ENCODE data around the gene PERCC1.

The PERCC1 gene

GRCh38 chr16:1446296-1447080 is 15.6 kb downstream of the PERCC1 start:
- CTCF ChIA-PET: interaction anchor here (1.4 kb wide), 1 partner anchor 13 kb away, joined by 3 read pairs; no protein-coding TSS in a partner anchor
- no peak for DNase-seq (ENCODE audit: extremely low spot score)
- POLR2A ChIA-PET: no interaction called here
- TF ChIP-seq CTCF (IDR thresholded peaks at IDR 0.05; ENCODE audit: control extremely low read depth, extremely low read depth, low read depth, missing control alignments): no peak

DNA sequence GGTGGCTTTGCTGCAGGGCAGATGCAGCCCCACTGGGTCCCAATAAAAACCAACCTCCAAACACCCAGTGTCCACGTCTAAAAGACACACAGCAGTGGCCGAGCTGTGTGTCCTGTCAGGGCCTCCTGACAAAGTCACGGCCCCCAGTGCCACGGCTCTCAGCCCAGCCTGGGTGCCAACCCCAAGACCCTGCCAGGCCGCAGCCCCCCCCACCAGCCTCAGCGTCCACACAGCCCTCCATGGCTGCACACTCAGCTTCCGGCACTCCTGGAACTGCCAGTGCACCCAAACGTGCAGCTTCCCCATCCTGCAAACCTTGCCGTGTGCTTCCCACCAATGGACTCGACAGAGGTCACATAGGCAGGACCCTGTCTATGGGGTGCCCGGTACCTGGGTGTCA is 17.1 kb downstream of the PERCC1 start:
- no peak for TF ChIP-seq CTCF (IDR thresholded peaks at IDR 0.05; ENCODE audit: control extremely low read depth, extremely low read depth, low read depth, missing control alignments)
- POLR2A ChIA-PET: no interaction called here
- CTCF ChIA-PET: no interaction called here
- no peak for DNase-seq (ENCODE audit: extremely low spot score)

DNA sequence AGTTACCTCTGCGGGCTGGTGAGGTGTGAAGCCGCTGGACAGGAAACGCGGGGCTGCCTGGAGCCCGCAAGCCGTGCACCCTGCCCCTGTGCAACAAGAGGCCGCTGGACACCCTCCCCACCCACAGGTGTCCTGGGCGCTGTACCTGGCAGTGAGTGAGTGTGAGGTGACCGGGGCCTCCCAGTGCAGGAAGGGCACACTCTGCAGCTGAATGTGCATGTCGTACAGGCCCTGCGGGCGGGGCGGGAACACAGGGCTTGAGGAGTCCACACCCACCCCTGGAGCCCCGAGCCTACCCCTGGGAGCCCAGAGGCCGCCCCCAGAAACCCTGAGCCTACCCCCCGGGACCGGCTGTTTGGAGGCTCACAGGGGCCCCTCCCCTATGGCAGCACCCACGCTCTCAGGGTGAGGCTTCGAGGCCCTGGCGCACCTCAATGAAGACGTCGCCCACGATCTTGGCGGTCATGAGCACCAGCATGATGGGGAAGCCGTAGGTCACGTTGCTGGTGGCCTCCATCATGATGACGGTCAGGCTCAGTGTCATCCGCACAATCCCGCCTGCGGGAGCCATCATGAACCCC is 17.7 kb downstream of the PERCC1 start:
- TF ChIP-seq CTCF (IDR thresholded peaks at IDR 0.05; ENCODE audit: control extremely low read depth, extremely low read depth, low read depth, missing control alignments): no peak
- no peak for DNase-seq (ENCODE audit: extremely low spot score)
- POLR2A ChIA-PET: no interaction called here
- CTCF ChIA-PET: no interaction called here

DNA sequence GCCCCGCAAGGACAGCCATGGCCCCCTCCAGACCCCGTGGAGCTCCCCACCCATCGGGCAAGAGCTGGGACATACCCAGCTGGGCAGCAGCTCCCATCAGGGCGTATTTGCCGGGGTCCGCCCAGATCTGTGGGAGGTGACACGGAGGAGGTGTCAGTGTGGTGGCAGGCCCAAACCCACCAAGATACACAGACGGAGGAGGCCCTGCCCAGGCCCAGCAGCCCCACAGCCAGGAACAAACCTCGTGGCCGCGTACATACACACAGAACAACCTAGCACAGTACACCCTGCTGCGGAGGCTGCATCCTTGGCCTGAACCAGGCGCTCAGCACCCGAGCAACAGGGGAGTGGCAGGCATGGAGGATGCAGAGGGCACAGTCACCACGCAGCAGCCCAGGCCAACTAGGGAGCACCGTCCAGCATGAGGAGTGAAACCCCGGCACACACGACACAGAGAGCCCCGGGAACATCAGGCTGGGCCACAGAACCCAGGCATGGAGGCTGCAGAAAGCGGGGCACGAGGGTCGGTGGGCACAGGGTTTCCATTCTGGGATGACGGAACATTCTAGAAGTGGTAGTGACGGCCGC is 18.4 kb downstream of the PERCC1 start:
- TF ChIP-seq CTCF (IDR thresholded peaks at IDR 0.05; ENCODE audit: control extremely low read depth, extremely low read depth, low read depth, missing control alignments): no peak
- POLR2A ChIA-PET: no interaction called here
- CTCF ChIA-PET: no interaction called here
- no peak for DNase-seq (ENCODE audit: extremely low spot score)

DNA sequence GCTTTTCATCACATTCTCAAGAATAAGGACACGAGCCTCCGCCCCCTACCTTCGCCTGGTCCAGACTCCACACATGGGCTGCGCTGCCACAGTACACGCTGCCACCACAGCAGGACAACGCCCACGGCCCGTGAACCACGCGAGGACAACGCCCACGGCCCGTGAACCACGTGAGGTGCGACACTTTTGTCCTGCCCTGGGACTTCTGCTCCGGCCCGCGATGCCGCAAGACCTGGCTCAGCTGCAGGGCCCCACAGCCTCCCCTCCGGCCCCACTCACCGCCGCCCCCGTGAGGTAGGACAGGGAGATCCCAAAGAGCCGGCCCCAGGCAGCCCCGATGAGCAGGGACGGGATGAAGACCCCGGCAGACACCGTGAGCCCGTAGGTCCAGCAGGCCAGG is 19.3 kb downstream of the PERCC1 start:
- TF ChIP-seq CTCF (IDR thresholded peaks at IDR 0.05; ENCODE audit: control extremely low read depth, extremely low read depth, low read depth, missing control alignments): no peak
- no peak for DNase-seq (ENCODE audit: extremely low spot score)
- POLR2A ChIA-PET: no interaction called here
- CTCF ChIA-PET: interaction anchor here (1.2 kb wide), 1 partner anchor 23 kb away, joined by 3 read pairs; no protein-coding TSS in a partner anchor

DNA sequence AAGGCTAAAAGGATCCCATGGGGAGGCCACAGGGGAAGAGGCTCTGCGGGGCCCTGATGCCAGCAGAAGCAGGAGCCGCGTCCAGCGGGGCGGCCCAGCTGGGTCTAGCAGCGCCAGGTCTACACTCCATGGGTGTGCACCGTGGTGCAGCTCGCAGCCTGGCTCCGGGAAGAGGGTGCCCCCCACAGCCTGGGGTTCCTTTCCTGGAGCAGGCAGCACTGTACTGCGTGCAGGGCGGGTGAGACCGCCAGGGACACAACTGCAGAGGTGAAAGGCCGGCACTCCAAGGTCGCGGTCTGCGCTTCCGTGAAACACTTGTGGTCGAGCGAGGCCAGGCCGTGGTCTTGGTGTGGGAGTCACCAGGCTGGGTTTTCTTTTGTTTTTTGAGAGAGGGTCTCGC is 20.0 kb downstream of the PERCC1 start:
- TF ChIP-seq CTCF (IDR thresholded peaks at IDR 0.05; ENCODE audit: control extremely low read depth, extremely low read depth, low read depth, missing control alignments): no peak
- POLR2A ChIA-PET: no interaction called here
- CTCF ChIA-PET: interaction anchor here (1.2 kb wide), 1 partner anchor 24 kb away, joined by 3 read pairs; no protein-coding TSS in a partner anchor
- DNase-seq (ENCODE audit: extremely low spot score): no peak

All from GM10248 (cell line).